ENCODE data around the gene LRG1. TPM values are rescaled to one million over a fixed set of nuclear protein-coding genes. Genes with fewer than 3 reads are reported as not detected.
A peak's percentile ranks its signal among the peaks of the same experiment; 100 is the strongest.
"Not testable (repeated sequence)": the region's sequence is repeated elsewhere in the genome, so short reads cannot be mapped to it uniquely, and the experiment has no call there.

The LRG1 gene
- polyA plus RNA-seq, 4 donors, result 0.68 to 1.5 (median 1.2) TPM

DNA sequence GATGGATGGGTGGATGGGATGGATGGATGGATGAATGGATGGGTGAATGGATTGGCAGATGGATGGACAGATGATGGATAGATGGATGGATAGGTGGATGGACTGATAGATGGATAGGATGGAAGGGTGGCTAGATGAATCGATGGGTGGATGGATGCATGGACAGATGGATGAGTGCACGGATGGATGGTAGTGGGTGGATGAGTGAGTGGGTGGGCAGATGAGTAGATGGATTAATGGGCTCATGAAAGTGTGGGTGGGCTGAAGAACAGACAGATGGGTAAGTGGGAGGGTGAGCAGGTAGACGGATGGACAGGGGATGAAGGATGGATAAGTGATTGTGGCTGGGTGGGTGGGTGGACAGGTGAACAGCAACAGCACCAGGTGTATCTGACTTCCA is 13.9 kb upstream of the LRG1 start:
- DNase-seq (ENCODE audit: low read depth in 4 of 4, low spot score in 2 of 4), result no peak

DNA sequence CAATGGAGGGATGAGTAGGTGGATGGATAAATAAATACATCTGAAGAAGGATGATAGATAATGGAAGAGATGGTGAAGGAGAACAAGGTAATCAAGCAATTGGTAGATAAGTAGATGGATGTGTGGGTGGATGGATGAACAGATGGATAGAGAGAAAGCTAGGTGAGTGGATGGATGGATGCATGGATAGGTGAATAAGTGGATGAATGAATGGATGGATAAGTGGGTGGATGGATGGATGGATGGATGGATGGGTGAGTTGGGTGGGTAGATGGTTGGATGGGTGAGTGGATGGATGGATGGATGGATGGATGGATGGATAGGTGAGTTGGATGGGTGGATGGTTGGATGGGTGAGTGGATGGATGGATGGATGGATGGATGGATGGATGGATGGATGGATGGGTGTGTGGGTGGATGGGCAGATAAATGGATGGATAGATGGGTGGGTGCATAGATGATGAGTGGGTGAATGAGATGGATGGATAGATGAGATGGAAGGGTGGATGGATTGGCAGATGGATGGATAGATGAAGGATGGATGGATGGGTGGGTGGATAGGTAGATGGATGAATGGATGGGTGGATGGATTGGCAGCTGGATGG is 13.4 kb upstream of the LRG1 start:
- DNase-seq (ENCODE audit: low read depth in 4 of 4, low spot score in 2 of 4), result no peak

DNA sequence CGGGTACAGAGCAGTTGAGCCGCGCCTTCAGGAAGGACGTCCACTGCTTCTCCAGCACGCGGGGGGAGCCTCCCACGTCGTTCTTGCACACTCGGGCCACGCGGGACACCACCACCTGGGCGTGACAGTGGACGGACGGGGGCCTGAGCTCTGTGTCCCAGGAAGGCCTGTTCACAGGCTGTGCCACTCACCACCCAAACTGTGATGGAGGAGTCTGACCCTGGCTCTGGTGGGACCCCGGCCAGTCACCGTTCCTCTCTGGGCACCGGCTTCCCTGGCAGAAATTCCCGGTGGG is 12.6 kb upstream of the LRG1 start:
- DNase-seq (ENCODE audit: low read depth in 4 of 4, low spot score in 2 of 4), result no peak

DNA sequence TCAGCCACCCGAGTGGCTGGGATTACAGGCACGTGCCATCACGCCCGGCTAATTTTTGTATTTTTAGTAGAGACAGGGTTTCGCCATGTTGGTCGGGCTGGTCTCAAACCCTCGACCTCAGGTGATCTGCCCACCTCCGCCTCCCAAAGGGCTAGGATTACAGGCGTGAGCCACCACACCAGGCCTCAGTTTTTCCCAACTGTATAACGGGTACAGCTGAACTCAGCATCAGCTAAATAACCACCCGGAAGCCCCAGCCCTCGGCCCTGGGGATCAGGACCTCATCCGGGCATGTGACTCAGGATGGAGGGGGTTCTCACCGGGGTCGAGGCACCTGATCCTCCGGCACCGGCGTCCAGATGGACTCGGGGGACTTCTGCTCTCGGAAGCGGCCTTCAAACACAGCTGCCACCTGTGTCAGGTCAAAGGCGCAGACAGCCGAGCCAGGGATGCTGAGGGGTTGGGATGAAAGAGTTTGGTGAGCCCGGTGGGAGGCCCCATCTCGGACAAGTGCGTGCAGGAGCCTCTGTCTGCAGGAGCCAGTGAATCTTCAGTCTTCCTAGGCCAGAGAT is 10.7 kb upstream of the LRG1 start:
- DNase-seq (ENCODE audit: low read depth in 4 of 4, low spot score in 2 of 4), result no peak

DNA sequence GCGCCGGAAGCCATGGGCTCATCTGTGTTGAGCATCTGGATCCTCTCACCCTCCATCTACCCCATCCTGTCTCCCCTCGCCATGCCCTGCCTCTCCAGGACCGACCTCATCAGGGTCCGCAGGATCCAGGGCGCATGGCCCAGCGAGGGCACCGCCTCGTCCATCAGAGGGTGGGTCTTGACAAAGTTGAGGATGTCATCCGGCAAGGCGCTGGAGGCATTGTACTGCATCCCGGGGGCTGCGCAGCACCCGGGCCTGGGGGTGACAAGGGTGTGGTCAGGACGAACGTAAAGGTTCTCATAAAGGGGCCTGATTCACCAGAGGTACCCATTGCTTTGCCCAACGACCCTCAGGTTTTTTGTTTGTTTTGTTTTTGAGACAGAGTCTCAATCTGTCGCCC is 10.2 kb upstream of the LRG1 start:
- DNase-seq (ENCODE audit: low read depth in 4 of 4, low spot score in 2 of 4), result no peak

DNA sequence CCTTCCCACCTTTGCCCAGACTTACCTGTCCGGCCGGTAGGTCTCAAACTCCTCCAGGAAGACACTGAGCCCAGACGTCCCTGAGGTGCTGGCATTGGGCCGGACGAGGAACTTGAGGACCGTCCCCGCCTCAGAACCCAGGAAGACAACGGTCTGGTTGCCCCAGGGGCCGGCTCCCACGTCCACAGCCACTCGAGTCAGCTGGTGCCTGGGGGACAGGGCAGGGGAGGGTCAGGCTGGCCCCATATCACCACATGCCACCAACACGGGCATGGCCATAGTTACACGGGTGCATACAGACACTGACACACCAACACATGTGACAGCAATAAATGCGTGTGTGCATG is 8.4 kb upstream of the LRG1 start:
- DNase-seq (ENCODE audit: low read depth in 4 of 4, low spot score in 2 of 4), result no peak

GRCh38 chr19:4547303-4548237 is 7.7 kb upstream of the LRG1 start:
- no peak for DNase-seq (ENCODE audit: low read depth in 4 of 4, low spot score in 2 of 4)

DNA sequence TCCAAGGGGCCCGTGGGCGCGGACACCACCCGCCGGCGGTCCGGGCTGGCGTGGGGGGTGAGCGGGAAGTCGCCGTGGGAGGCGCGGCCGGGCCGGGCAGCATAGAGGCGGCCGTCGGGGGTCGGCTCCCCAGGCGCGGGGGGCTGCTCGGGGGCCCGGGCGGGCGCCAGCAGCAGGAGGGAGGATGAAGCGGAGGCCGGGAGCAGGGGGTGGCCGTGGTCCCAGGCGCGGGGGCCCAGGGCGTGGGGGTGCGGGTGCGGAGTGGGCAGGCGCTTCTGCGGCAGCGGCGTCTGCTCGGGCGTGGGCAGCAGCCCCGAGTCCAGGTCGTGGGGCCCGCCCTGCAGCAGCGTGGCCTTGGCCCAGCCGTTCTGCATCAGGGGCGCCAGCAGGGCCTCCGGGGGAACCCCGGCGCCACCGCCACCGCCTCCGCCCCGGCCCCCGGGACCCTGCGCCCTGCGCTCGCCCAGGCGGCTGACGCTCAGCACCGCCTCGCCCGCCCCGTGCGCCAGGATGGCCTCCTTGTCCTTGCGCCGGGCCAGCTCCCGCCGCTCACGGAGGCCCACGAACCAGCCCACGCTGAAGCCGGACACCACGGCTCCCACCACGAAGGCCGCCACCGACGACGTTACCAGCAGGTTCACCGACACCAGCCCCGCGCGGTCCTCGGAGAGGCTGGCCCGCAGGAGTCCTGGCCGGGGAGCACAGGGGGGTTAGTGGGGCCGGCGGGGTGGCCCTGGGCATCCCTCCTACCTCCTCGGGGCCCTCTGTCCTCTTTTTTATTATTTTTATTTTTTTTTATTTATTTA is 4.2 kb upstream of the LRG1 start:
- DNase-seq (ENCODE audit: low read depth in 4 of 4, low spot score in 2 of 4), result no peak

DNA sequence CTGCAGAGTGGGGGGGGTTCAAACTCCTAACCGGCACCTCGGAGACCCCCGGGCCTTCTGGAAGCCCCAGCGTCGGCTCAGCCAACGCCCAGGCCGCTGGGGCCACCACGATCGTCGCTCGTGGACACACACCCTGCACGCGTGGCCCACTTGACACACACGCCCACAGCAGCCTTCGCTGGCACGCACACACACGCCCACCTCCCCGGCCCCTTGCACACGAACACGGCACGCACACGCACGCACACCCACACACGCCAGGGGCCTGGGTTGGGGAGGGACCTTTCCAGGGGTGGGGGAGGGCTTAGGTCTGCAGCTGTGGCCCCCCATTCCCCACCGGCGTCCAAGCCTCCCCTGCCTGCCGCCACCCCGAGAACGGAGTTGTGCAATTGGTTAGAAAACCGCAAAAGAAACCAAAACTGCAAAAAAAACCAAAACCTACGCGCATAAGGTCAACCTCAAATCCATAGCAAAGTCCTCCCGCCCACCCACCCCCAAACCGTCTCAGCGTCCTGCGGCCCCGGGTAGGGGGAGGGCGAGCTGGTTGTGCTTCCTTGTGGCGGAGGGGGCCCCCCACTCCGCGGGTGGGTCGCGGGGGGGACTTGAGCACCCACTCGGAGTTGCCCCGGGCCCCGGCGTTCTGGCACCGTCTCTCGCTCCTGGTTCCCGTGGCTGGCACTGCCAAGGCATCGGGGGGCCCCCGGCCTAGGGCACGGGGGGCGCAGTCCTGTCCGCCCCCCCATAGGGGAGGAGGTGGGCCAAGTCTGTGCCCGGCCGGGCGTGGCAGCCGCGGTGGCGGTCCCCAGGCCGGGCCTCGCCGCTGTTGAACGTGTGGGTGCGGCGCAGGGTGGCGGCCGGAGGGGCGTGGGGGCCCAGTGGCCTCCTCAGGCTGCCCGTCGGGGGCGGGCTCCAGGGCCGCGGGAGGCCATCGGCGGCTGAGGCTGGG is 3.3 kb upstream of the LRG1 start:
- no peak for DNase-seq (ENCODE audit: low read depth in 4 of 4, low spot score in 2 of 4)

DNA sequence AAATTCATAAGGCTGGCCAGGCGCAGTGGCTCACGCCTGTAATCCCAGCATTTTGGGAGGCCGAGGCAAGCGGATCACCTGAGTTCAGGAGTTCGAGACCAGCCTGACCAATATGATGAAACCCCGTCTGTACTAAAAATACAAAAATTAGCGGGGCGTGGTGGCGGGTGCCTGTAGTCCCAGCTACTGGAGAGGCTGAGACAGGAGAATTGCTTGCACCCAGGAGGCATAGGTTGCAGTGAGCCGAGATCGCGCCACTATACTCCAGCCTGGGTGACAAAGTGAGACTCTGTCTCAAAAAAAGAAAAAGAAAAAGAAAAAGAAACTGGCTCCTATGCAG is 1.9 kb upstream of the LRG1 start:
- DNase-seq (ENCODE audit: low read depth in 4 of 4, low spot score in 2 of 4), result not testable (repeated sequence)

DNA sequence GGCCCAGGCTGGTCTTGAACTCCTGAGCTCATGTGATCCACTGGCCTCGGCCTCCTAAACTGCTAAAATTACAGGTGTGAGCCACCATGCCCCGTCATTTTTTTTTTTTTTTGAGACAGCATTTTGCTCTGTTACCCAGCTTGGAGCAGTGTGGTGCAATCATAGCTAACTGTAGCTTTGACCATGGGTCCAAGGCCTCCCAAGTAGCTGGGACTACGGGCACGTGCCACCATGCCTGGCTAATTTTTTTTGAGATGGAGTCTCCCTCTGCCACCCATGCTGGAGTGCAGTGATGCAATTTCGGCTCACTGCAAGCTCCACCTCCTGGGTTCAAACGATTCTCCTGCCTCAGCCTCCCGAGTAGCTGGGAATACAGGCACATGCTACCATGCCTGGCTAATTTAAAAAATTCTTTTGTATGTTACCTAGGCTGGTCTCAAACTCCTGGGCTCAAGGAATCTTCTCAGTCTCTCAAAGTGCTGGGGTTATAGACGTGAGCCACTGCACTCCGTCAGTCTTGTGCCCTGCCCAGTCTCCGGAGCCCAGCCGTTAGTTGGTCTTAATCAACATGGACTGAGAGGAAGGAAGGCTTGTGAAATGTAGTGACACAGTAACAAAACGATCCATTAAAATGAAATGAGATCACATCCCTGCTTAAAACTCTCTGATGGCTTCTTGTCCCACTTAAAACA is 1.4 kb upstream of the LRG1 start:
- DNase-seq (ENCODE audit: low read depth in 4 of 4, low spot score in 2 of 4), result no peak

DNA sequence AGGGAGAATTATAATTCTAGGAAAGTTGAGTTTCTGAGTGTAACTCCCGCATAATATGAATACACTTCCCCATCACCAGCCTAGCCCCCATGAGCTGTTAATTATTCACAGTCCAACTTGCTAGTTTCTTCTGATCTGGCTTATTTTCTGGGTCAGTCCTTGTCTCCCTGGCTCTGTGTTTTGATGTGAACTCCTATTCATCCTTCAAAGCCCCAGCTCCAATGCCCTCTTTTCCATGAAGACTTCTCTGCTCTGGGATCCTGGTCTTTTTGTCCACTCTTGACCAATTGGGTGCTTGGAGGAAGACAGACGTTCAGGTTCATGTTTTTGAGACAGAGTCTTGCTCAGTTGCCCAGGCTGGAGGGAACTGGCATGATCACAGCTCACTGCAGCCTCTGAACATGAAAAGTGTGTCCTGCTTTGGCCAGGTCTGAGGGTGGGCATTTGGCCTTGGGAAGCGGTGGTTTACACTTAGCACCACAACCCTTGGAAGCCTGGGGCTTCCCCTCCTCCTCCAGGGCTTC is 605 bp downstream of the LRG1 start:
- no peak for DNase-seq (ENCODE audit: low read depth in 4 of 4, low spot score in 2 of 4)

- DNase-seq (ENCODE audit: low read depth in 4 of 4, low spot score in 2 of 4), result no peak
These were observed 1.3 kb downstream of the LRG1 start for GRCh38 chr19:4538601-4538954.

DNA sequence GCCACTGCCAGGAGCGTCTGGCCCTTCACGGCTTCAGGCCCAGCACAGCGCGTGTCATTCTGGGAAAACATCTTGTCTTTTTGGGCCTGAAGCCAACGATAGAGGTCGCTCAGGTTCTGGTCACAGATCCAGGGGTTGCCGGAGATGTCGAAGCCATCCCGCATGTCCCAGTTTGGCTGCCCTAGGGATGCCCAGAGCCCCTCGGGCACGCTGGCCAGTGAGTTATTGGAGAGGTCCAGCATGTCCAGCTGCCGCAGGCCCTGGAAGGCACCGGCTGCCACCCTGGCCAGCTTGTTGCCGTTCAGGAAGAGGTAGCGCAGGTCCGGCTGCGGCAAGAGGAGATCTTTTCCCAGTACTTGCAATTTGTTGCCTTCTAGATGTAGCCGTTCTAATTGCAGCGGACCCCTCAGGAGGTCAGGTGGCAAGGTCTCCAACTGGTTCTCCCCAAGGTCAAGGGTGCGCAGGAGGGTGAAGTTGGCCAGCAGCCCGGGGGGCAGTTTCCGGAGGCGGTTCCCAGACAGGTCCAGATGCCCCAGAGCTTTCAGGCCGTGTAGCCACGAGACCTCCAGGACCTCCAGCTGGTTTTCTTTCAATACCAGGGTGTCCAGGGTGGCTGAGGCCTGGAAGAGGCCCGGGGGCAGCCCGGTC is 1.8 kb downstream of the LRG1 start:
- no peak for DNase-seq (ENCODE audit: low read depth in 4 of 4, low spot score in 2 of 4)

DNA sequence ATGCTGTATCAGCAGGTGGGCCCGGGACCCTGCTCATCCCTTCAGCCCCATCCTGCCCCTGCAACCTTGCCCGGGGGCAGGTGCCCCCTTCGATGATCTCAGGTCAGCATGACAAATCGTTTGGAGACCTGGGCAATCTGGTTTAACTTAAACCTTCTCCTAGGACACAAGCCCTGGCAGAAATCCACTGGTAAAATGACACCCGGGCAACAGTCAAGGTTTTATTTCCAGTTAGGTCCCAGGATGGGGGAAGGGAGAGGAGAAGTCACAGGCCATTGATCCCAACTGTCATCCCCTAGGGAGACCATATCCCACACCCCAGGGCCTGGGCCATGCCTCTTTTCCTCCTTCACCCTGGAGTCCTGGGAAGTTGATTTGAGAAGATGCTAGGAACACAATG is 3.0 kb downstream of the LRG1 start:
- no peak for DNase-seq (ENCODE audit: low read depth in 4 of 4, low spot score in 2 of 4)

- peak; percentile 17 to 68 (median 59) for DNase-seq (ENCODE audit: low read depth in 4 of 4, low spot score in 2 of 4)
These were observed 4.8 kb downstream of the LRG1 start, which contains the start of gene PLIN5 for GRCh38 chr19:4534836-4535658. PLIN5 (minus strand) TSS chr19:4535224; CDS start chr19:4534074, 1,150 bp downstream.

DNA sequence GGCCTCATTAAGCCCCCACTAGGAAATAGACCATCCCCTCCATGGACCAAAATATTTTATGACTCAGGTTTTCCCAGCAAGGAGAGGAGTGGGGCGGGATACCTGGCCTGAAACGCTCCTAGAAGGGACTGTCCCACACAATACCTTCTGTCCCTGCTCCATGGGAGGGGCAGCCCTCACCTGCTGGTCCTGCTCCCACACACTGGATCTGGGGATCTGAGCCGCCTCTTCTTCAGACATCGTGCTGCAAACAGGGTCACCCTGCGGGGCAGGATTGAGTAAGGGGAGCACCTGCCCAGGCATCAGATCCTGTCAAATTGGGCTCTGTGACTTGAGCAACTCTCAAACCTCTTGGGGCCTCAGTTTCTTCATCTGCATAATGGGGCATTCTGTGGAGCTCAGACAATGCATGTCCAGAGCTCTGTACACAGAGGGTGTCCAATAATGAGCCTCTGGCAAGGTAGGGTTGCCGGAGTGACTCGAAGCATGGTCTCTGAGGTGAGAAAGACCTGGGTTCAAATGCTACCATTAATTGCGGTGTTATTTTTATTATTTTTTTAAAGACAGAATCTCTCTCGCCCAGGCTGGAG is 5.9 kb downstream of the LRG1 start:
- DNase-seq (ENCODE audit: low read depth in 4 of 4, low spot score in 2 of 4), result no peak

- no peak for DNase-seq (ENCODE audit: low read depth in 4 of 4, low spot score in 2 of 4)
These were observed 6.5 kb downstream of the LRG1 start for GRCh38 chr19:4533334-4533733.

Data from left renal cortex interstitium (tissue), 4 donors.